ENCODE results near the gene CELF1. TPM values are rescaled to one million over a fixed set of nuclear protein-coding genes. Genes with fewer than 3 reads are reported as not detected.

The CELF1 gene
- total and polyA plus RNA-seq, 10 of the 15 experiments (the other 5 are each of a cell fraction or from before 2014, with no cell fraction given), result 35.3 to 128 (median 85.7) TPM

DNA sequence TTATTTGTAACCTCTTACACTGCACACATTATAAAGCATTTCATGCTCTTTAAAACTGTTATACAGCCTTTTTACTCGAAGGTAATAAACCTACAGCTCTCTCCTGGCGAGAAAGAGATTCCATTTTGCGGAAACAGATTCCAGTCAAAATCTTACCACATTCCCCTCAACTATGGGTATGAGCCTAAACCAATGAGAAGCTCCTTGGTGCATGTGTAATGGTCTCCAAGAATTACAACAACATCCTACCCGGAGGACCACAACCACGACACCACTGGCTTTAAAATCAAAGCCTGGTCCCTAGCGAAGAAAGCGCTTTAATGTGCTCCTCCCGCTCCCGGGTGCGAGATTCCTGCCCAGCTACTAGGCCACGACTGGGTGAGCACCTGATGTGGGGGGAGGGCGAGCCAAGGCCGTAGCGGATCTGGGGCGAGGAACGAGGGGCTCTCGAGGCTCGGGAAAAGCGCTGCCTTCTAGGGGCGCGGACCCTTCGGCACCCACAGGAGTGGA lies 821 bp downstream of the CELF1 start:
- in situ Hi-C loops (cut with MboI) (no loop called here), intact Hi-C loops (cut with micrococcal nuclease; ENCODE audit: unreplicated experiment) (loop anchor here (5.0 kb wide), 1 partner anchor 35 kb away; no protein-coding TSS in a partner anchor)
- H4K20me1 ChIP-seq (ENCODE audit: control insufficient read depth, insufficient read depth), result no peaks in the 10 kb centered on the region
- SMC1A ChIA-PET (ENCODE audit: uncharacterized antibody, unreplicated experiment), result interaction anchor here (0.7 to 3.6 kb wide), 11 partner anchors 10 to 216 kb away, joined by 3 to 40 read pairs (median 5); partner anchors contain the start of genes KBTBD4 and NDUFS3
- H2AFZ ChIP-seq (ENCODE audit: control insufficient read depth, low read depth, low read length), result peak overlapping the region; percentile 0; the same call in 1 of the 2 replicates
- RAD21 ChIA-PET (ENCODE audit: unreplicated experiment), result interaction anchor here (0.7 to 3.5 kb wide), 8 partner anchors 14 to 53 kb away, joined by 3 to 14 read pairs (median 4); partner anchors contain the start of gene PTPMT1
- H3K36me3 ChIP-seq (ENCODE audit: control insufficient read depth in 2 of 2, insufficient read depth in 2 of 2, low read length in 1 of 2), result no peaks in the 10 kb centered on the region
- peaks cover 60% of the 10 kb centered on the region for H3K79me2 ChIP-seq (ENCODE audit: control insufficient read depth, insufficient read depth, low read length)
- DNase-seq (ENCODE audit: low read depth, low spot score) (no peak), FAIRE-seq (no peak), ATAC-seq (peak; percentile 7)
- H3K4me2 ChIP-seq (ENCODE audit: control insufficient read depth, insufficient read depth), result peak overlapping the region; percentile 46
- BruUV-seq (replicated peaks), result no TSS peak
- POLR2A ChIA-PET, result interaction anchor here (0.6 to 3.9 kb wide), 9 partner anchors 13 to 96 kb away, joined by 3 to 16 read pairs (median 6); partner anchors contain the start of genes KBTBD4, NDUFS3 and PTPMT1
- H3K4me1 ChIP-seq (ENCODE audit: control insufficient read depth, insufficient read depth, low read length), result peaks cover 10% of the 10 kb centered on the region; the same call in 1 of the 2 replicates
- H3K27ac ChIP-seq (ENCODE audit: control insufficient read depth, insufficient read depth), result peak overlapping the region; percentile 46
- 2% methylated on average over 22 of the region's 22 CpGs for WGBS (ENCODE audit: insufficient coverage, insufficient replicate concordance, low lambda C conversion rate, missing lambda C conversion rate)
- peak overlapping the region; percentile 79 for H3K9ac ChIP-seq (ENCODE audit: control insufficient read depth, insufficient read depth, low read length)
- CTCF ChIA-PET, result interaction anchor here (0.5 to 3.2 kb wide), 18 partner anchors 13 to 502 kb away, joined by 3 to 22 read pairs (median 5); no protein-coding TSS in a partner anchor
- no peaks in the 10 kb centered on the region for H3K27me3 ChIP-seq (replicated peaks in 1 of 2; ENCODE audit: control insufficient read depth in 2 of 2, insufficient read depth in 2 of 2, low read length in 1 of 2)
- no peaks in the 10 kb centered on the region for H3K9me3 ChIP-seq (replicated peaks; ENCODE audit: control insufficient read depth, insufficient read depth, low read length)
- peak overlapping the region; percentile 83 for H3K4me3 ChIP-seq
- TF ChIP-seq JUND (IDR thresholded peaks at IDR 0.05; ENCODE audit: low read depth, low read length) (no peak), IKZF2 (IDR thresholded peaks at IDR 0.05) (peak in 1 of 2 experiments; percentile 11; a peak in 1 of 4 replicates), NBN (IDR thresholded peaks at IDR 0.05) (0 out of 2 replicates have a peak, but pooled peaks have one; percentile 0), SREBF1 (IDR thresholded peaks at IDR 0.05; ENCODE audit: low read length) (no peak), YBX1 (IDR thresholded peaks at IDR 0.05) (no peak), SMAD1 (IDR thresholded peaks at IDR 0.05; ENCODE audit: low read depth, partially characterized antibody) (no peak), TARDBP (IDR thresholded peaks at IDR 0.05; ENCODE audit: borderline replicate concordance) (no peak), POLR2AphosphoS5 (IDR thresholded peaks at IDR 0.05; ENCODE audit: low read length) (no peak), PAX8 (IDR thresholded peaks at IDR 0.05) (no peak), MXI1 (IDR thresholded peaks at IDR 0.05; ENCODE audit: low read depth, low read length) (0 out of 2 replicates have a peak, but pooled peaks have one; percentile 13), KAT2A (conservative IDR thresholded peaks at IDR 0.05; ENCODE audit: control insufficient read depth, low read depth, low read length) (no peak), STAT1 (conservative IDR thresholded peaks at IDR 0.05) (no peak), CEBPB (IDR thresholded peaks at IDR 0.05; ENCODE audit: borderline replicate concordance in 1 of 2, low read depth in 2 of 2, low read length in 2 of 2) (no peak), WRNIP1 (IDR thresholded peaks at IDR 0.05; ENCODE audit: borderline replicate concordance, low read depth, low read length) (no peak), IRF4 (IDR thresholded peaks at IDR 0.05; ENCODE audit: low read depth, low read length) (0 out of 2 replicates have a peak, but pooled peaks have one; percentile 9), NFIC (IDR thresholded peaks at IDR 0.05; ENCODE audit: low read depth, low read length) (no peak), RUNX3 (IDR thresholded peaks at IDR 0.05; ENCODE audit: low read length) (no peak), NFXL1 (IDR thresholded peaks at IDR 0.05; ENCODE audit: borderline replicate concordance) (no peak), POLR2AphosphoS2 (IDR thresholded peaks at IDR 0.05; ENCODE audit: low read depth, low read length) (no peak), CHD2 (IDR thresholded peaks at IDR 0.05; ENCODE audit: borderline replicate concordance, low read depth, low read length) (0 out of 2 replicates have a peak, but pooled peaks have one; percentile 24), FOXM1 (IDR thresholded peaks at IDR 0.05; ENCODE audit: low read depth, low read length) (no peak)
- TF ChIP-seq, protein P1, sequence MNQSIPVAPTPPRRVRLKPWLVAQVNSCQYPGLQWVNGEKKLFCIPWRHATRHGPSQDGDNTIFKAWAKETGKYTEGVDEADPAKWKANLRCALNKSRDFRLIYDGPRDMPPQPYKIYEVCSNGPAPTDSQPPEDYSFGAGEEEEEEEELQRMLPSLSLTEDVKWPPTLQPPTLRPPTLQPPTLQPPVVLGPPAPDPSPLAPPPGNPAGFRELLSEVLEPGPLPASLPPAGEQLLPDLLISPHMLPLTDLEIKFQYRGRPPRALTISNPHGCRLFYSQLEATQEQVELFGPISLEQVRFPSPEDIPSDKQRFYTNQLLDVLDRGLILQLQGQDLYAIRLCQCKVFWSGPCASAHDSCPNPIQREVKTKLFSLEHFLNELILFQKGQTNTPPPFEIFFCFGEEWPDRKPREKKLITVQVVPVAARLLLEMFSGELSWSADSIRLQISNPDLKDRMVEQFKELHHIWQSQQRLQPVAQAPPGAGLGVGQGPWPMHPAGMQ (IDR thresholded peaks at IDR 0.05; ENCODE audit: borderline replicate concordance), result no peak
- TF ChIP-seq, protein P2, sequence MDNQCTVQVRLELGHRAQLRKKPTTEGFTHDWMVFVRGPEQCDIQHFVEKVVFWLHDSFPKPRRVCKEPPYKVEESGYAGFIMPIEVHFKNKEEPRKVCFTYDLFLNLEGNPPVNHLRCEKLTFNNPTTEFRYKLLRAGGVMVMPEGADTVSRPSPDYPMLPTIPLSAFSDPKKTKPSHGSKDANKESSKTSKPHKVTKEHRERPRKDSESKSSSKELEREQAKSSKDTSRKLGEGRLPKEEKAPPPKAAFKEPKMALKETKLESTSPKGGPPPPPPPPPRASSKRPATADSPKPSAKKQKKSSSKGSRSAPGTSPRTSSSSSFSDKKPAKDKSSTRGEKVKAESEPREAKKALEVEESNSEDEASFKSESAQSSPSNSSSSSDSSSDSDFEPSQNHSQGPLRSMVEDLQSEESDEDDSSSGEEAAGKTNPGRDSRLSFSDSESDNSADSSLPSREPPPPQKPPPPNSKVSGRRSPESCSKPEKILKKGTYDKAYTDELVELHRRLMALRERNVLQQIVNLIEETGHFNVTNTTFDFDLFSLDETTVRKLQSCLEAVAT (IDR thresholded peaks at IDR 0.05), result 0 out of 2 replicates have a peak, but pooled peaks have one; percentile 9
